HEK293 (cell line): ENCODE data around the gene PPCDC.

Experiments
- CTCF ChIA-PET: fragments of 350-600 bp; formaldehyde crosslinking; extraction: SDS; loops from one replicate; lab custom pipeline; 2021; ENCODE audit warnings: antibody characterized with exemption; lab: Yijun Ruan, JAX
- POLR2A ChIA-PET: fragments of 300-600 bp; formaldehyde crosslinking; extraction: SDS; loops from one replicate; lab custom pipeline; 2020; ENCODE audit warnings: antibody characterized with exemption, inconsistent platforms; lab: Yijun Ruan, JAX
- H3K27ac ChIP-seq: fragments of 200-500 bp; sonication (Bioruptor generic); 2 replicates; pipeline ENCODE4 v1.5.1; 2014; ENCODE audit warnings: low read depth, low read length, control low read depth, inconsistent platforms; ENCODE audit errors: extremely low read depth
- H3K36me3 ChIP-seq, 2 experiments: fragments of 200-500 bp in 1 of 2; sonication (Bioruptor generic) in 1 of 2; 1 replicate in 1 of 2; 2 replicates in 1 of 2; pipeline ENCODE4 v1.5.1; 2014 to 2017; ENCODE audit warnings: inconsistent platforms in 2 of 2, low read length in 2 of 2; ENCODE audit not compliant: control insufficient read depth in 2 of 2, insufficient read depth in 1 of 2
- H3K4me1 ChIP-seq: fragments of 200-500 bp; sonication (Bioruptor generic); 2 replicates; pipeline ENCODE4 v1.5.1; 2014; ENCODE audit warnings: mild to moderate bottlenecking, low read length, inconsistent platforms; ENCODE audit not compliant: control insufficient read depth, insufficient read depth
- H3K4me3 ChIP-seq: 2 replicates; pipeline ENCODE4 v1.5.1; 2011; ENCODE audit warnings: low read depth, mild to moderate bottlenecking, control low read depth, low read length, moderate library complexity
- H3K9me3 ChIP-seq: fragments of 200-500 bp; sonication (Bioruptor generic); 2 replicates; pipeline ENCODE4 v1.5.1; 2014; ENCODE audit warnings: low read depth, low read length, inconsistent platforms; ENCODE audit not compliant: control insufficient read depth, insufficient read depth
- BCL6B ChIP-seq: fragments of 450-650 bp; formaldehyde crosslinking; IDR thresholded peaks from 2 replicates; pipeline ENCODE4 v1.5.1; 2017; ENCODE audit warnings: missing biosample characterization, missing genetic modification characterization
- GLIS2 ChIP-seq: fragments of 450-650 bp; formaldehyde crosslinking; IDR thresholded peaks from 2 replicates; pipeline ENCODE4 v1.5.1; 2016; ENCODE audit warnings: missing biosample characterization, missing genetic modification characterization
- OSR2 ChIP-seq: fragments of 450-650 bp; formaldehyde crosslinking; IDR thresholded peaks from 2 replicates; pipeline ENCODE4 v1.5.1; 2016; ENCODE audit warnings: missing biosample characterization, missing genetic modification characterization
- PRDM10 ChIP-seq: fragments of 450-650 bp; formaldehyde crosslinking; IDR thresholded peaks from 2 replicates; pipeline ENCODE4 v1.5.1; 2016; ENCODE audit warnings: missing biosample characterization, missing genetic modification characterization
- TCF7L2 ChIP-seq: IDR thresholded peaks from 2 replicates; pipeline ENCODE4 v1.6.1; 2011; ENCODE audit warnings: low read depth, mild to moderate bottlenecking, inconsistent platforms, low read length, moderate library complexity, borderline replicate concordance
- ZBTB21 ChIP-seq: fragments of 450-650 bp; formaldehyde crosslinking; IDR thresholded peaks from 2 replicates; pipeline ENCODE4 v1.5.1; 2017; ENCODE audit warnings: missing biosample characterization, missing genetic modification characterization
- ZEB2 ChIP-seq: fragments of 450-650 bp; formaldehyde crosslinking; IDR thresholded peaks from 2 replicates; pipeline ENCODE4 v1.5.1; 2016; ENCODE audit warnings: missing biosample characterization, missing genetic modification characterization
- ZFHX2 ChIP-seq: fragments of 450-650 bp; formaldehyde crosslinking; conservative IDR thresholded peaks from 2 replicates; pipeline ENCODE4 v1.5.1; 2016; ENCODE audit warnings: missing biosample characterization, missing genetic modification characterization
- ZNF10 ChIP-seq: fragments of 450-650 bp; formaldehyde crosslinking; IDR thresholded peaks from 2 replicates; pipeline ENCODE4 v1.5.1; 2017; ENCODE audit warnings: missing biosample characterization, missing genetic modification characterization
- ZNF132 ChIP-seq: fragments of 450-650 bp; formaldehyde crosslinking; IDR thresholded peaks from 2 replicates; pipeline ENCODE4 v1.5.1; 2017; ENCODE audit warnings: missing biosample characterization, missing genetic modification characterization, borderline replicate concordance
- ZNF169 ChIP-seq: fragments of 450-650 bp; formaldehyde crosslinking; IDR thresholded peaks from 2 replicates; pipeline ENCODE4 v1.5.1; 2016; ENCODE audit warnings: missing biosample characterization, missing genetic modification characterization
- ZNF184 ChIP-seq: fragments of 450-650 bp; IDR thresholded peaks from 2 replicates; pipeline ENCODE4 v1.5.1; 2018; ENCODE audit warnings: missing biosample characterization, mild to moderate bottlenecking, missing genetic modification characterization
- ZNF335 ChIP-seq: fragments of 450-650 bp; formaldehyde crosslinking; conservative IDR thresholded peaks from 2 replicates; pipeline ENCODE4 v1.5.1; 2016; ENCODE audit warnings: missing biosample characterization, missing genetic modification characterization
- ZNF391 ChIP-seq: fragments of 450-650 bp; formaldehyde crosslinking; IDR thresholded peaks from 2 replicates; pipeline ENCODE4 v1.5.1; 2016; ENCODE audit warnings: low read depth, missing biosample characterization, missing genetic modification characterization, borderline replicate concordance
- ZNF394 ChIP-seq: fragments of 450-650 bp; formaldehyde crosslinking; IDR thresholded peaks from 2 replicates; pipeline ENCODE4 v1.5.1; 2016; ENCODE audit warnings: missing biosample characterization, missing genetic modification characterization, mild to moderate bottlenecking, moderate library complexity, borderline replicate concordance
- ZNF473 ChIP-seq: fragments of 450-650 bp; formaldehyde crosslinking; IDR thresholded peaks from 2 replicates; pipeline ENCODE4 v1.5.1; 2017; ENCODE audit warnings: missing biosample characterization, missing genetic modification characterization
- ZNF549 ChIP-seq: fragments of 450-650 bp; IDR thresholded peaks from 2 replicates; pipeline ENCODE4 v1.5.1; 2018; ENCODE audit warnings: missing biosample characterization, missing genetic modification characterization, mild to moderate bottlenecking, inconsistent platforms, moderate library complexity
- ZNF555 ChIP-seq: fragments of 450-650 bp; formaldehyde crosslinking; conservative IDR thresholded peaks from 2 replicates; pipeline ENCODE4 v1.5.1; 2017; ENCODE audit warnings: missing biosample characterization, mild to moderate bottlenecking, missing genetic modification characterization, inconsistent platforms
- ZNF558 ChIP-seq: fragments of 450-650 bp; formaldehyde crosslinking; IDR thresholded peaks from 2 replicates; pipeline ENCODE4 v1.5.1; 2016; ENCODE audit warnings: missing biosample characterization, missing genetic modification characterization
- ZNF585B ChIP-seq: fragments of 450-650 bp; formaldehyde crosslinking; IDR thresholded peaks from 2 replicates; pipeline ENCODE4 v1.5.1; 2016; ENCODE audit warnings: missing biosample characterization, missing genetic modification characterization
- ZNF623 ChIP-seq: fragments of 450-650 bp; formaldehyde crosslinking; IDR thresholded peaks from 2 replicates; pipeline ENCODE4 v1.5.1; 2016; ENCODE audit warnings: missing biosample characterization, missing genetic modification characterization
- ZNF707 ChIP-seq: fragments of 450-650 bp; formaldehyde crosslinking; IDR thresholded peaks from 2 replicates; pipeline ENCODE4 v1.5.1; 2016; ENCODE audit warnings: missing biosample characterization, missing genetic modification characterization

Gene PPCDC

GRCh38 chr15:75023872-75024636 lies 664 bp downstream of the PPCDC start (continued):
- TF ChIP-seq PRDM10 (no peak), BCL6B (tag by site-specific recombination) (no peak), ZNF132 (tag by site-specific recombination) (no peak), OSR2 (tag by site-specific recombination) (0 out of 2 replicates have a peak, but pooled peaks have one; percentile 24), TCF7L2 (no peak), ZNF335 (tag by site-specific recombination) (peak; percentile 20), ZNF558 (tag by site-specific recombination) (peak; percentile 9; the same call in 1 of the 2 replicates)

- peak; percentile 23; the same call in 1 of the 2 replicates for TF ChIP-seq ZFHX2 (tag by site-specific recombination)
- TF ChIP-seq ZNF394 = no peak
- no peaks in the 10 kb centered on the region for H3K9me3 ChIP-seq
- no peak overlapping the region for H3K4me3 ChIP-seq
- no peak overlapping the region for H3K27ac ChIP-seq
- peaks cover 5% of the 10 kb centered on the region; the same call in 1 of the 2 replicates for H3K4me1 ChIP-seq
- POLR2A ChIA-PET = interaction anchor here (0.8 to 1.7 kb wide), 4 partner anchors 18 to 179 kb away, joined by 3 to 6 read pairs (median 4); partner anchors contain the start of gene C15orf39
- H3K36me3 ChIP-seq = peaks cover 0 to 25% of the 10 kb centered on the region in 2 experiments; a peak in 2 of 3 replicates
- CTCF ChIA-PET = interaction anchor here (0.7 to 8.7 kb wide), 6 partner anchors 13 to 283 kb away, joined by 3 to 114 read pairs (median 4); partner anchors contain the start of gene C15orf39
Observed at GRCh38 chr15:75025107-75025506, 1.7 kb downstream of the PPCDC start.

GRCh38 chr15:75025548-75026260 lies 2.3 kb downstream of the PPCDC start:
- H3K9me3 ChIP-seq = no peaks in the 10 kb centered on the region
- H3K27ac ChIP-seq = no peak overlapping the region
- POLR2A ChIA-PET = interaction anchor here (0.8 to 1.7 kb wide), 3 partner anchors 174 to 179 kb away, joined by 3 to 6 read pairs (median 5); partner anchors contain the start of gene C15orf39
- CTCF ChIA-PET = interaction anchor here (0.6 to 8.7 kb wide), 8 partner anchors 13 to 282 kb away, joined by 3 to 114 read pairs (median 4); partner anchors contain the start of gene C15orf39
- H3K4me3 ChIP-seq = no peak overlapping the region
- peaks cover 5% of the 10 kb centered on the region; the same call in 1 of the 2 replicates for H3K4me1 ChIP-seq
- H3K36me3 ChIP-seq = peaks cover 0 to 31% of the 10 kb centered on the region in 2 experiments; a peak in 2 of 3 replicates
- TF ChIP-seq ZNF473 (tag by site-specific recombination) (no peak), ZNF391 (tag by site-specific recombination) (no peak), ZNF169 (no peak), ZNF585B (no peak), ZNF10 (tag by site-specific recombination) (peak; percentile 42; the same call in 1 of the 2 replicates), GLIS2 (tag by site-specific recombination) (no peak), ZNF623 (tag by site-specific recombination) (no peak), ZNF549 (tag by site-specific recombination) (no peak), PRDM10 (no peak), ZNF707 (tag by site-specific recombination) (no peak), ZNF184 (no peak), ZNF555 (tag by site-specific recombination) (no peak), ZEB2 (tag by site-specific recombination) (no peak), ZNF132 (tag by site-specific recombination) (no peak), ZBTB21 (no peak)
